ENCODE results near the gene FOSB.

GRCh38 chr19:45517641-45518468 is 50.1 kb downstream of the FOSB start:
- TF ChIP-seq CTCF (conservative IDR thresholded peaks at IDR 0.05 in 1 of 2, IDR thresholded peaks at IDR 0.05 in 1 of 2; ENCODE audit: low read depth in 1 of 2, low read length in 2 of 2) = no peak
- TF ChIP-seq EZH2 (IDR thresholded peaks at IDR 0.05; ENCODE audit: low read length, missing control alignments) = no peak

Measured in fibroblast of lung (primary cell).